ENCODE measurements around the gene TYRO3.

The TYRO3 gene

GRCh38 chr15:41558400-41559238, at the start of gene TYRO3:
TYRO3 (plus strand) TSS chr15:41559212; CDS start chr15:41559258, 46 bp downstream.
- peak; percentile 74 for DNase-seq

GRCh38 chr15:41510728-41511127, 48.3 kb upstream of the TYRO3 start:
- no peak for DNase-seq

GRCh38 chr15:41511331-41511898, 47.6 kb upstream of the TYRO3 start:
- DNase-seq: no peak

- no peak for DNase-seq
Observed at GRCh38 chr15:41511899-41512369, 47.1 kb upstream of the TYRO3 start.

- DNase-seq: no peak
Observed at GRCh38 chr15:41512512-41512939, 46.5 kb upstream of the TYRO3 start.

GRCh38 chr15:41512940-41513505, 46.0 kb upstream of the TYRO3 start:
- DNase-seq: no peak

GRCh38 chr15:41513506-41514227, 45.3 kb upstream of the TYRO3 start, which contains the start of gene LTK:
LTK (minus strand) TSS chr15:41513827; CDS start chr15:41513709, 118 bp downstream.
- DNase-seq: no peak

- DNase-seq: no peak
Observed at GRCh38 chr15:41517895-41518449, 41.0 kb upstream of the TYRO3 start.

GRCh38 chr15:41520636-41521035, 38.4 kb upstream of the TYRO3 start:
- no peak for DNase-seq

- DNase-seq: no peak
Observed at GRCh38 chr15:41521614-41522013, 37.4 kb upstream of the TYRO3 start.

- DNase-seq: no peak
Observed at GRCh38 chr15:41523097-41523496, 35.9 kb upstream of the TYRO3 start.

- DNase-seq: no peak
Observed at GRCh38 chr15:41530363-41530956, 28.6 kb upstream of the TYRO3 start.

GRCh38 chr15:41535544-41535943, 23.5 kb upstream of the TYRO3 start:
- DNase-seq: no peak

GRCh38 chr15:41536866-41537265, 22.1 kb upstream of the TYRO3 start:
- DNase-seq: no peak

GRCh38 chr15:41543521-41543870, 15.5 kb upstream of the TYRO3 start:
- no peak for DNase-seq

- no peak for DNase-seq
Observed at GRCh38 chr15:41544650-41545015, 14.4 kb upstream of the TYRO3 start.

- no peak for DNase-seq
Observed at GRCh38 chr15:41545218-41545617, 13.8 kb upstream of the TYRO3 start.

GRCh38 chr15:41546851-41547786, 11.9 kb upstream of the TYRO3 start:
- no peak for DNase-seq

GRCh38 chr15:41550066-41550775, 8.8 kb upstream of the TYRO3 start:
- no peak for DNase-seq

- DNase-seq: no peak
Observed at GRCh38 chr15:41553731-41554130, 5.3 kb upstream of the TYRO3 start.

GRCh38 chr15:41554343-41554742, 4.7 kb upstream of the TYRO3 start:
- DNase-seq: no peak

Data from stimulated activated CD4-positive, alpha-beta T cell treated with anti-CD3 and anti-CD28 coated beads, Interleukin-4, amount 100 ng/mL, for 24 hours (primary cell).